Measurements from ENCODE around the gene POLR3GL. TPM values are rescaled to one million over a fixed set of nuclear protein-coding genes. Genes with fewer than 3 reads are reported as not detected.
A peak's percentile ranks its signal among the peaks of the same experiment; 100 is the strongest.

The POLR3GL gene
- total RNA-seq, 2 donors from 2014 or later: 17.8 to 26.4 TPM

GRCh38 chr1:145935708-145936107 is 28.8 kb upstream of the POLR3GL start:
- Mint-ChIP-seq H3K9me3 (no peaks in the 10 kb centered on the region), H3K36me3 (peaks cover 6% of the 10 kb centered on the region), H3K27me3 (no peaks in the 10 kb centered on the region), H3K4me1 (ENCODE audit: low read depth in 2 of 2) (peaks cover 18 to 19% of the 10 kb centered on the region in 2 donors), H3K27ac (peak overlapping the region in 1 of 2 donors; percentile 25), H3K4me3 (no peak overlapping the region)
- no peak for DNase-seq (ENCODE audit: low spot score)
- ATAC-seq: no peak

- Mint-ChIP-seq H3K36me3 (peaks cover 6% of the 10 kb centered on the region), H3K27ac (no peak overlapping the region), H3K4me3 (no peak overlapping the region), H3K9me3 (no peaks in the 10 kb centered on the region), H3K4me1 (ENCODE audit: low read depth in 2 of 2) (peaks cover 18 to 19% of the 10 kb centered on the region in 2 donors), H3K27me3 (no peaks in the 10 kb centered on the region)
- DNase-seq (ENCODE audit: low spot score): no peak
- ATAC-seq: peak in 1 of 2 donors; percentile 27
Observed at GRCh38 chr1:145936247-145936646, 28.2 kb upstream of the POLR3GL start.

GRCh38 chr1:145937436-145937835 is 27.1 kb upstream of the POLR3GL start:
- no peak overlapping the region for H3K27ac Mint-ChIP-seq
- H3K36me3 Mint-ChIP-seq: peaks cover 11% of the 10 kb centered on the region
- H3K9me3 Mint-ChIP-seq: no peaks in the 10 kb centered on the region
- H3K4me3 Mint-ChIP-seq: no peak overlapping the region
- no peak for ATAC-seq
- H3K4me1 Mint-ChIP-seq (ENCODE audit: low read depth in 2 of 2): peaks cover 11 to 16% of the 10 kb centered on the region in 2 donors
- DNase-seq (ENCODE audit: low spot score): no peak
- H3K27me3 Mint-ChIP-seq: no peaks in the 10 kb centered on the region

- Mint-ChIP-seq H3K9me3 (no peaks in the 10 kb centered on the region), H3K4me3 (no peak overlapping the region), H3K27ac (no peak overlapping the region), H3K4me1 (ENCODE audit: low read depth in 2 of 2) (peaks cover 0 to 3% of the 10 kb centered on the region in 2 donors), H3K27me3 (no peaks in the 10 kb centered on the region), H3K36me3 (peaks cover 11% of the 10 kb centered on the region)
- ATAC-seq (no peak), DNase-seq (ENCODE audit: low spot score) (no peak)
Observed at GRCh38 chr1:145942405-145942804, 22.1 kb upstream of the POLR3GL start.

GRCh38 chr1:145942871-145943270 is 21.6 kb upstream of the POLR3GL start:
- Mint-ChIP-seq H3K27me3 (no peaks in the 10 kb centered on the region), H3K4me3 (no peak overlapping the region), H3K4me1 (ENCODE audit: low read depth in 2 of 2) (peaks cover 0 to 3% of the 10 kb centered on the region in 2 donors), H3K9me3 (no peaks in the 10 kb centered on the region), H3K27ac (peak overlapping the region in 1 of 2 donors; percentile 52), H3K36me3 (peaks cover 11% of the 10 kb centered on the region)
- no peak for ATAC-seq
- DNase-seq (ENCODE audit: low spot score): no peak

GRCh38 chr1:145944532-145944931 is 20.0 kb upstream of the POLR3GL start:
- no peak overlapping the region for H3K27ac Mint-ChIP-seq
- no peaks in the 10 kb centered on the region for H3K9me3 Mint-ChIP-seq
- H3K4me1 Mint-ChIP-seq (ENCODE audit: low read depth in 2 of 2): peaks cover 5 to 12% of the 10 kb centered on the region in 2 donors

GRCh38 chr1:145946477-145946986 is 18.0 kb upstream of the POLR3GL start:
- H3K36me3 Mint-ChIP-seq: peaks cover 12% of the 10 kb centered on the region
- DNase-seq (ENCODE audit: low spot score) (no peak), ATAC-seq (no peak)
- no peak overlapping the region for H3K4me3 Mint-ChIP-seq
- H3K27ac Mint-ChIP-seq: no peak overlapping the region
- no peaks in the 10 kb centered on the region for H3K9me3 Mint-ChIP-seq
- peaks cover 15 to 27% of the 10 kb centered on the region in 2 donors for H3K4me1 Mint-ChIP-seq (ENCODE audit: low read depth in 2 of 2)
- H3K27me3 Mint-ChIP-seq: no peaks in the 10 kb centered on the region

More at GRCh38 chr1:145944532-145944931, 20.0 kb upstream of the POLR3GL start:
- ATAC-seq: no peak
- Mint-ChIP-seq H3K27me3 (no peaks in the 10 kb centered on the region), H3K4me3 (no peak overlapping the region), H3K36me3 (peaks cover 11% of the 10 kb centered on the region)
- no peak for DNase-seq (ENCODE audit: low spot score)

GRCh38 chr1:145947551-145947950 is 16.9 kb upstream of the POLR3GL start:
- H3K36me3 Mint-ChIP-seq: peaks cover 11% of the 10 kb centered on the region
- no peak overlapping the region for H3K27ac Mint-ChIP-seq

GRCh38 chr1:145949219-145949618 is 15.3 kb upstream of the POLR3GL start:
- Mint-ChIP-seq H3K9me3 (no peaks in the 10 kb centered on the region), H3K27ac (peak overlapping the region in 1 of 2 donors; percentile 11), H3K27me3 (no peaks in the 10 kb centered on the region), H3K36me3 (peaks cover 5% of the 10 kb centered on the region), H3K4me3 (no peak overlapping the region), H3K4me1 (ENCODE audit: low read depth in 2 of 2) (peaks cover 28 to 29% of the 10 kb centered on the region in 2 donors)
- ATAC-seq: no peak
- no peak for DNase-seq (ENCODE audit: low spot score)

More at GRCh38 chr1:145947551-145947950, 16.9 kb upstream of the POLR3GL start:
- peaks cover 23 to 31% of the 10 kb centered on the region in 2 donors for H3K4me1 Mint-ChIP-seq (ENCODE audit: low read depth in 2 of 2)
- H3K27me3 Mint-ChIP-seq: no peaks in the 10 kb centered on the region
- H3K4me3 Mint-ChIP-seq: no peak overlapping the region
- DNase-seq (ENCODE audit: low spot score) (no peak), ATAC-seq (no peak)
- H3K9me3 Mint-ChIP-seq: no peaks in the 10 kb centered on the region

- no peak for DNase-seq (ENCODE audit: low spot score)
- ATAC-seq: no peak
- peaks cover 5% of the 10 kb centered on the region for H3K36me3 Mint-ChIP-seq
- H3K4me3 Mint-ChIP-seq: no peak overlapping the region
- no peaks in the 10 kb centered on the region for H3K27me3 Mint-ChIP-seq
- peaks cover 45 to 50% of the 10 kb centered on the region in 2 donors for H3K4me1 Mint-ChIP-seq (ENCODE audit: low read depth in 2 of 2)
- H3K9me3 Mint-ChIP-seq: no peaks in the 10 kb centered on the region
- no peak overlapping the region for H3K27ac Mint-ChIP-seq
Observed at GRCh38 chr1:145951526-145951925, 13.0 kb upstream of the POLR3GL start.

- Mint-ChIP-seq H3K9me3 (no peaks in the 10 kb centered on the region), H3K4me1 (ENCODE audit: low read depth in 2 of 2) (peaks cover 53 to 59% of the 10 kb centered on the region in 2 donors), H3K27ac (no peak overlapping the region), H3K4me3 (no peak overlapping the region), H3K27me3 (no peaks in the 10 kb centered on the region), H3K36me3 (peaks cover 5% of the 10 kb centered on the region)
- ATAC-seq: no peak
- DNase-seq (ENCODE audit: low spot score): no peak
Observed at GRCh38 chr1:145952903-145953302, 11.6 kb upstream of the POLR3GL start.

- peaks cover 5% of the 10 kb centered on the region for H3K36me3 Mint-ChIP-seq
- DNase-seq (ENCODE audit: low spot score): no peak
- no peak overlapping the region for H3K4me3 Mint-ChIP-seq
- peaks cover 57 to 68% of the 10 kb centered on the region in 2 donors for H3K4me1 Mint-ChIP-seq (ENCODE audit: low read depth in 2 of 2)
- H3K9me3 Mint-ChIP-seq: no peaks in the 10 kb centered on the region
- no peaks in the 10 kb centered on the region for H3K27me3 Mint-ChIP-seq
- no peak overlapping the region for H3K27ac Mint-ChIP-seq
- ATAC-seq: no peak
Observed at GRCh38 chr1:145953861-145954260, 10.6 kb upstream of the POLR3GL start.

GRCh38 chr1:145955436-145955835 is 9.1 kb upstream of the POLR3GL start:
- ATAC-seq: no peak
- no peak overlapping the region for H3K27ac Mint-ChIP-seq
- no peaks in the 10 kb centered on the region for H3K27me3 Mint-ChIP-seq
- peak overlapping the region; percentile 90 for H3K4me3 Mint-ChIP-seq
- no peaks in the 10 kb centered on the region for H3K9me3 Mint-ChIP-seq
- DNase-seq (ENCODE audit: low spot score): no peak
- peaks cover 55 to 74% of the 10 kb centered on the region in 2 donors for H3K4me1 Mint-ChIP-seq (ENCODE audit: low read depth in 2 of 2)
- H3K36me3 Mint-ChIP-seq: peaks cover 5% of the 10 kb centered on the region

GRCh38 chr1:145956361-145956760 is 8.1 kb upstream of the POLR3GL start:
- H3K9me3 Mint-ChIP-seq: no peaks in the 10 kb centered on the region
- peak overlapping the region; percentile 63 to 86 for H3K27ac Mint-ChIP-seq
- H3K27me3 Mint-ChIP-seq: no peaks in the 10 kb centered on the region
- no peak for DNase-seq (ENCODE audit: low spot score)
- H3K36me3 Mint-ChIP-seq: peaks cover 5% of the 10 kb centered on the region
- H3K4me3 Mint-ChIP-seq: peak overlapping the region; percentile 90
- H3K4me1 Mint-ChIP-seq (ENCODE audit: low read depth in 2 of 2): peaks cover 55 to 73% of the 10 kb centered on the region in 2 donors
- no peak for ATAC-seq

Measured in natural killer cell treated with Interleukin-12 subunit alpha and Interleukin-12 subunit beta and Interleukin-15 and Interleukin-18, amount 100 ng/mL, for 72 hours (primary cell).